WERI-Rb-1 (cell line): ENCODE measurements around the gene IL6R.

Experiments
- DNase-seq: peaks from one replicate; pipeline ENCODE4 v3.0.0-alpha.2; 2020
- H3K27ac ChIP-seq: fragments of 250-450 bp; sonication (Bioruptor Pico); 2 replicates; pipeline ENCODE4 v1.5.1; 2020; ENCODE audit warnings: mild to moderate bottlenecking, moderate library complexity
- H3K27me3 ChIP-seq: fragments of 250-450 bp; sonication (Bioruptor Pico); 2 replicates; pipeline ENCODE4 v1.5.1; 2021; ENCODE audit warnings: mild to moderate bottlenecking, low read depth, moderate library complexity; ENCODE audit not compliant: insufficient read depth, severe bottlenecking
- H3K36me3 ChIP-seq: fragments of 250-450 bp; sonication (Bioruptor Pico); 2 replicates; pipeline ENCODE4 v1.5.1; 2020; ENCODE audit warnings: mild to moderate bottlenecking, moderate library complexity
- H3K4me3 ChIP-seq: 2 replicates; pipeline ENCODE4 v1.5.1; 2011; ENCODE audit warnings: low read depth, mild to moderate bottlenecking, control low read depth, low read length
- H3K9me3 ChIP-seq: fragments of 250-450 bp; sonication (Bioruptor Pico); 2 replicates; pipeline ENCODE4 v1.5.1; 2021; ENCODE audit warnings: mild to moderate bottlenecking, moderate library complexity; ENCODE audit not compliant: severe bottlenecking
- TF ChIP-seq, protein P1 (sequence below): IDR thresholded peaks from 2 replicates; pipeline ENCODE4 v1.5.1; 2011; ENCODE audit warnings: low read depth, mild to moderate bottlenecking, control low read depth, inconsistent platforms, low read length

Gene IL6R

DNA sequence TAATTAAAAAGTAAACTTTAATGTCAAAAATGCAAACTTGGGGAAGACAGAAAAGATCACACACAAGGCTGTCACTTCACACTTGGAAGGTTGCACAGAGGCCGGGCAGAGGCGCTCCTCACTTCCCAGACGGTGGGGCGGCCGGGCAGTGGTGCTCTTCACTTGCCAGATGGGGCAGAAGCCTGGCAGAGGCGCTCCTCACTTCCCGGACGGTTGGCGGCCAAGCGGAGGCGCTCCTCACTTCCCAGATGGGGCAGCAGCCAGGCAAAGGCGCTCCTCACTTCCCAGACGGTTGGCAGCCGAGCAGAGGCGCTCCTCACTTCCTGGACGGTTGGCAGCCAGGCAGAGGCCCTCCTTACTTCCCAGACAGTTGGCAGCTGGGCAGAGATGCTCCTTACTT, 25.8 kb upstream of the IL6R start:
- Histone ChIP-seq H3K9me3 (peaks cover 25% of the 10 kb centered on the region), H3K27me3 (peaks cover 95% of the 10 kb centered on the region), H3K27ac (no peak overlapping the region), H3K36me3 (no peaks in the 10 kb centered on the region), H3K4me3 (no peak overlapping the region)
- no peak for DNase-seq
- TF ChIP-seq, protein P1, sequence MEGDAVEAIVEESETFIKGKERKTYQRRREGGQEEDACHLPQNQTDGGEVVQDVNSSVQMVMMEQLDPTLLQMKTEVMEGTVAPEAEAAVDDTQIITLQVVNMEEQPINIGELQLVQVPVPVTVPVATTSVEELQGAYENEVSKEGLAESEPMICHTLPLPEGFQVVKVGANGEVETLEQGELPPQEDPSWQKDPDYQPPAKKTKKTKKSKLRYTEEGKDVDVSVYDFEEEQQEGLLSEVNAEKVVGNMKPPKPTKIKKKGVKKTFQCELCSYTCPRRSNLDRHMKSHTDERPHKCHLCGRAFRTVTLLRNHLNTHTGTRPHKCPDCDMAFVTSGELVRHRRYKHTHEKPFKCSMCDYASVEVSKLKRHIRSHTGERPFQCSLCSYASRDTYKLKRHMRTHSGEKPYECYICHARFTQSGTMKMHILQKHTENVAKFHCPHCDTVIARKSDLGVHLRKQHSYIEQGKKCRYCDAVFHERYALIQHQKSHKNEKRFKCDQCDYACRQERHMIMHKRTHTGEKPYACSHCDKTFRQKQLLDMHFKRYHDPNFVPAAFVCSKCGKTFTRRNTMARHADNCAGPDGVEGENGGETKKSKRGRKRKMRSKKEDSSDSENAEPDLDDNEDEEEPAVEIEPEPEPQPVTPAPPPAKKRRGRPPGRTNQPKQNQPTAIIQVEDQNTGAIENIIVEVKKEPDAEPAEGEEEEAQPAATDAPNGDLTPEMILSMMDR = no peak

- TF ChIP-seq, protein P1 = no peak
- H3K9me3 ChIP-seq = peaks cover 16% of the 10 kb centered on the region
- no peak overlapping the region for H3K4me3 ChIP-seq
- peaks cover 95% of the 10 kb centered on the region for H3K27me3 ChIP-seq
- DNase-seq = no peak
- no peaks in the 10 kb centered on the region for H3K36me3 ChIP-seq
- H3K27ac ChIP-seq = no peak overlapping the region
Observed at GRCh38 chr1:154384650-154385489, 20.3 kb upstream of the IL6R start.

GRCh38 chr1:154386643-154387352, 18.3 kb upstream of the IL6R start:
- DNase-seq = no peak

DNA sequence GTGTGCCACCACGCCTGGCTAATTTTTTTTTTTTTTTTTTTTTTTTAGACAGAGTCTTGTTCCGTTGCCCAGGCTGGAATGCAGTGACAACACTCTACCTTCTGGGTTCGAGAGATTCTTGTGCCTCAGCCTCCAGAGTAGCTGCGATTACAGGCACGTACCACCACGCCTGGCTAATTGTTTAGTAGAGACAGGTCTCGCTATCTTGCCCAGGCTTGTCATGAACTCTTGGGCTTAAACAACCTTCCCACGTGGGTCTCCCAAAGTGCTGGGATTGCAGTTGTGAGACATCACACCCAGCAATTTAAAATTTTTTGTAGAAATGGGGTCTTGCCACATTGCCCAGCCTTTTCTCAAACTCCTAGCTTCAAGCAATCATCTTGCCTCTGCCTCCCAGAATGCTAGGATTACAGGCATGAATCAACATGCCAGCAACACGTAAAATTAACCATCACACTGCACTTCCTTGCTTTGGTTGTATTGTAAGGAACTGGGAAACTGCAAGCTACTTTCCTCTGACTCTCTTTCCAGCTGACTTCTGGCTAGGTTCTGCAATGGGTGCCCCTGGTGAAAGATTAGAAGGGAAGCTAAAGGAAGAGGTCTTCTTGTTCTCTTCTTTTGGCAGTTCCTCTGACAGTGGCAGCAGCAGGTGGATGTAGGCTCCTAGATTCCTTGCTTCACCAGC, 13.9 kb upstream of the IL6R start:
- no peaks in the 10 kb centered on the region for H3K36me3 ChIP-seq
- H3K27ac ChIP-seq = no peak overlapping the region
- no peak for DNase-seq
- peaks cover 36% of the 10 kb centered on the region for H3K9me3 ChIP-seq
- H3K4me3 ChIP-seq = no peak overlapping the region
- TF ChIP-seq, protein P1 = no peak
- peaks cover 90% of the 10 kb centered on the region for H3K27me3 ChIP-seq

More at GRCh38 chr1:154386643-154387352, 18.3 kb upstream of the IL6R start:
- Histone ChIP-seq H3K27ac (no peak overlapping the region), H3K9me3 (peaks cover 11% of the 10 kb centered on the region), H3K36me3 (no peaks in the 10 kb centered on the region), H3K27me3 (peaks cover 95% of the 10 kb centered on the region), H3K4me3 (no peak overlapping the region)
- TF ChIP-seq, protein P1 = no peak

DNA sequence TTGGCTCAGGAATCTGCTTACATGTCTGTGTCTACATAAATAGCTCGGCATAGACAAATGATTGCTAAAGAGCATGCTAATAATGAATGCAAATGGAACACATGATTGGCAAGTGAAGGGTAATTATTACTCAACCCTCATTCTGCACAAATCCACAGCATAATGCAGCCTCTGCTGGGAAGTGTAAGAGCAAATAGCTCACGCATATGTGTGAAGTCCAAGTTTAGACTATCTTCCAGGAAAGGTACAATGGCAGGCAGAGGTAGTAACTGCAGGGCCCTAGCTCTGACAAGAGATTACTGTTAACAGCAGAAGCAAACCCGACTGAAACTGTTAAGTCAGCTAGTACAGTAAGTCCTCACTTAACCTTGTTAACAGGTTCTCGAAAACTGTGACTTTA, 7.0 kb upstream of the IL6R start:
- no peak for DNase-seq
- Histone ChIP-seq H3K36me3 (no peaks in the 10 kb centered on the region), H3K27ac (no peak overlapping the region), H3K9me3 (peaks cover 45% of the 10 kb centered on the region), H3K4me3 (no peak overlapping the region), H3K27me3 (peaks cover 88% of the 10 kb centered on the region)
- TF ChIP-seq, protein P1 = no peak
